Endothelial cell (in vitro differentiated cells): Measurements from ENCODE around the gene UNC79. TPM values are rescaled to one million over a fixed set of nuclear protein-coding genes. Genes with fewer than 3 reads are reported as not detected.

Experiments
- DNase-seq: peaks from one replicate; pipeline ENCODE4 v3.0.0; 2021; ENCODE audit warnings: low spot score
- H3K27ac Mint-ChIP-seq: one replicate; pipeline ENCODE4 v1.8.0; 2021; ENCODE audit warnings: mixed read lengths, inconsistent platforms; ENCODE audit not compliant: unreplicated experiment
- H3K27me3 Mint-ChIP-seq: one replicate; pipeline ENCODE4 v1.8.0; 2021; ENCODE audit warnings: mild to moderate bottlenecking, moderate library complexity, mixed read lengths, inconsistent platforms; ENCODE audit not compliant: unreplicated experiment
- H3K36me3 Mint-ChIP-seq: one replicate; pipeline ENCODE4 v1.8.0; 2021; ENCODE audit warnings: mild to moderate bottlenecking, low read depth, mixed read lengths, inconsistent platforms; ENCODE audit not compliant: unreplicated experiment
- H3K4me1 Mint-ChIP-seq: one replicate; pipeline ENCODE4 v1.8.0; 2021; ENCODE audit warnings: mild to moderate bottlenecking, mixed read lengths, inconsistent platforms; ENCODE audit not compliant: unreplicated experiment
- H3K4me3 Mint-ChIP-seq: one replicate; pipeline ENCODE4 v1.8.0; 2021; ENCODE audit warnings: mild to moderate bottlenecking, mixed read lengths, inconsistent platforms; ENCODE audit not compliant: unreplicated experiment
- H3K9me3 Mint-ChIP-seq: one replicate; pipeline ENCODE4 v1.8.0; 2021; ENCODE audit warnings: mixed read lengths, inconsistent platforms; ENCODE audit not compliant: unreplicated experiment
- CTCF ChIP-seq: fragments of 200-600 bp; sonication (generic); IDR thresholded peaks from one replicate; pipeline ENCODE4 v1.5.0; 2021; ENCODE audit warnings: antibody characterized with exemption; ENCODE audit not compliant: unreplicated experiment
- total RNA-seq: library from RNA; stranded (reverse); fragmentation: NEBNext Ultra II Directional; extraction: Animal tissue kit (Norgen Biotek cat#: 25700); gene quantifications from one replicate; pipeline ENCODE4 v1.2.1, GENCODE V29; 2021; ENCODE audit not compliant: unreplicated experiment

Gene UNC79
- total RNA-seq, 1 donor from 2014 or later: 0.69 TPM

DNA sequence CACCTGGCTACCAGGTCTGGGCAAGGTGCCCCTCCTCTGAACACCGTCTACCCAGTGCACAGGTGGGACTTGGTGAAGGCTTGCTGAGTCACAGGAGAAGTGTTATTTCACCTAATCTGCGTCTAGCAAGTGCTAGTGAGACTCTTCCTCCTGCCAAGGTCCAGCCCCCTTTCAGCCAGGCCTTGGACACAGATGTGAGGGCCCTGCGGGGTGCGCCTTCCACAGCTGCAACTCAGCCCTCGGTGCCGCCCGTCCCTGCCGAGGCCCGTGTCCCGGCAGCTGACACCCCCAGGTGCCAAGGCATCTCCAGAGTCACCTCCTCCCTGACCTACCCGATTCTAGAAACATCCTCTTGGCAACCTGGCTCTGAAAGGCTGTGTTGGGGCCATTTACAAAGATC lies 302.5 kb downstream of the UNC79 start:
- Mint-ChIP-seq H3K36me3 (no peaks in the 10 kb centered on the region), H3K4me3 (no peak overlapping the region), H3K9me3 (no peaks in the 10 kb centered on the region), H3K27ac (no peak overlapping the region), H3K4me1 (peaks cover 2% of the 10 kb centered on the region), H3K27me3 (peaks cover 9% of the 10 kb centered on the region)
- no peak for TF ChIP-seq CTCF
- DNase-seq: no peak

GRCh38 chr14:93733631-93734030 lies 302.9 kb downstream of the UNC79 start:
- Mint-ChIP-seq H3K9me3 (no peaks in the 10 kb centered on the region), H3K27ac (no peak overlapping the region), H3K36me3 (no peaks in the 10 kb centered on the region), H3K27me3 (peaks cover 8% of the 10 kb centered on the region), H3K4me1 (peaks cover 2% of the 10 kb centered on the region), H3K4me3 (no peak overlapping the region)
- DNase-seq: no peak
- TF ChIP-seq CTCF: no peak

DNA sequence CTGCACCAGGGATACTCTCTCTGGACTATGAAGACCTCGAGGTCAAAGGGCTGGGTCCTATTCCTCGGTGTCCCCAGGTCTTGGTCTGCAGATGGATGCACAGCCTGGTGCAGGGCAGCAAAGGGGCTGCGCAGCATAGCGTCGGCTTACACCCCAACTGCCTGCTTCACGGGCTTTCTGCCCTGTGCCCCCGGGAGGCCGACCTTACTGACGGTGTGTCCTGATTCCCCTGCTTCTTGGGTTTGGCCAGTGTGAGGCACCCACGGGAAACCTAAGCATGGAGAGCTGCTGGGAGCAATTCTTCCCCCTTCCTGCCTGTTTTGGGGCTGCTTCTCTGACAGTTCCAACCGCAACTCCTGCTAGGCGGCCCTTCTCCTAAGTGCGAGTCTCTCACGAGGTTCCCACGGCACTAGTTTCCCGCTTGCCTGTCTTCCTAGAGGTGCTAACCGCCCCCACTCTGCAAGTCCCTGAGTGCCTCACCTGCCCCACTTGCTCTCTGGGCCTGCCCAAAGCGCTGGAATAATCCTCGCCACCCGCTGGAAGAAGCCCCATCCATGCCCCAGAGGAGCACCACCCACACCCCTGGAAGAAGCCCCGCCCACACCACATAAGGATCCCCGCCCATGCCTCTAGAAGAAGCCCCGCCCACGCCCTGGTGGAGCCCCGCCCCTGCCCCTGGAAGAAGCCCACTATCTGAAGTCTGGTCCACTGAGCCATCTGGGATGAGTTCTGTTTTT lies 303.5 kb downstream of the UNC79 start:
- no peak for TF ChIP-seq CTCF
- H3K27ac Mint-ChIP-seq: no peak overlapping the region
- DNase-seq: no peak
- H3K9me3 Mint-ChIP-seq: no peaks in the 10 kb centered on the region
- no peaks in the 10 kb centered on the region for H3K36me3 Mint-ChIP-seq
- H3K27me3 Mint-ChIP-seq: peaks cover 6% of the 10 kb centered on the region
- H3K4me3 Mint-ChIP-seq: no peak overlapping the region
- peaks cover 2% of the 10 kb centered on the region for H3K4me1 Mint-ChIP-seq

GRCh38 chr14:93735206-93735605 lies 304.5 kb downstream of the UNC79 start:
- no peak for DNase-seq
- H3K9me3 Mint-ChIP-seq: no peaks in the 10 kb centered on the region
- H3K27me3 Mint-ChIP-seq: peaks cover 2% of the 10 kb centered on the region
- no peak overlapping the region for H3K27ac Mint-ChIP-seq
- H3K36me3 Mint-ChIP-seq: no peaks in the 10 kb centered on the region
- no peak for TF ChIP-seq CTCF
- peaks cover 2% of the 10 kb centered on the region for H3K4me1 Mint-ChIP-seq
- no peak overlapping the region for H3K4me3 Mint-ChIP-seq

DNA sequence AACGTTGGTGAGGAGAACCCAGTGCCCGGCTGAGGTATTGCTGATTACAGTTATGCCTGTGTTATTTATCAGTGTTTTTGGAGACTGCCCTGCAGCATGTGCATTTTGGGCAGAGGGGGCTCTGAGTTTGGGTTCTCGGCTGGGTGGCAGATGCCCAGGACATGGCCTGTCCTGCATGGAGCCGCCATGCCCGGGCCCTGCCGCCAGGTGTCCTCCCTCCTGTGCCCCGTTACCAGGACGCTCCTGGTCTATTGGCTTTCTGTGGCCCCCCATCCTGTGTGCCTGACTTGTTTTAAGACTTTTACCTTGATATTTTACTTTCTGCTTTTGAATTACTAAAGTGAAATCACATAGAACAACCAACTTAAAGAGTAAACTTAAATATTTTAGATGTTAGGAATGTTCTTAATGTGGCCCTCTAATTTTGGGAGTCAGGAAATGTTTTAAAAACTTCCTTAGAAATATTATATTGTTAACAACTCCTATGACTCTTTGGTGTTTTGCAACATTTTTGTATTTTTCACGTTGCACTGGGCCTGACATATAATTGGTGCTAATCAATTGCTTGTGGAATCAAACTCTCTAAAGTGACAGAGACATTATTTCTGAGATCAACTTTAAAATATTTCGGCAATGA lies 305.8 kb downstream of the UNC79 start:
- Mint-ChIP-seq H3K27me3 (peaks cover 2% of the 10 kb centered on the region), H3K4me3 (no peak overlapping the region), H3K4me1 (peaks cover 2% of the 10 kb centered on the region), H3K36me3 (no peaks in the 10 kb centered on the region), H3K27ac (no peak overlapping the region), H3K9me3 (no peaks in the 10 kb centered on the region)
- DNase-seq: peak; percentile 45
- peak; percentile 40 for TF ChIP-seq CTCF
